A549 (cell line): ENCODE results near the gene CACNA1E. TPM values are rescaled to one million over a fixed set of nuclear protein-coding genes. Genes with fewer than 3 reads are reported as not detected.

ENCODE experiments used
- ATAC-seq, 2 experiments: fragments of 200-7000 bp in 1 of 2; fragments of >200 bp in 1 of 2; cut with Nextera tagmentation in 1 of 2; cut with Tn5 transposase in 1 of 2; 3 replicates each; pipeline versions ENCODE4 v1.8.0 to v1.9.1; 2018 to 2020; ENCODE audit warnings: mild to moderate bottlenecking in 1 of 2, moderate library complexity in 1 of 2
- CTCF ChIA-PET: fragments of 300-600 bp; sonication (Branson Sonifier 250); formaldehyde crosslinking; extraction: SDS; loops from one replicate; lab custom pipeline; 2021; ENCODE audit warnings: antibody characterized with exemption, inconsistent platforms; lab: Yijun Ruan, JAX
- POLR2A ChIA-PET: fragments of 350-600 bp; formaldehyde crosslinking; extraction: SDS; loops from one replicate; lab custom pipeline; 2021; ENCODE audit warnings: antibody characterized with exemption, inconsistent platforms; lab: Yijun Ruan, JAX
- DNase-seq, 2 experiments: peaks; one replicate each; pipeline versions ENCODE4 v3.0.0 to v3.0.0-alpha.2; 2011 to 2016; ENCODE audit warnings: low read depth in 1 of 2, low spot score in 1 of 2
- FAIRE-seq: peaks from 2 replicates; lab custom pipeline; 2011; peaks lifted over from hg19 to GRCh38; lab: Jason Lieb, UNC
- H3K27ac ChIP-seq, 2 experiments: fragments of >200 bp; sonication (Bioruptor Twin); formaldehyde crosslinking; 3 replicates each; pipeline ENCODE4 v1.5.1; 2016 to 2017
- H3K4me1 ChIP-seq: fragments of >200 bp; sonication (Bioruptor Twin); formaldehyde crosslinking; 3 replicates; pipeline ENCODE4 v1.6.1; 2016
- H3K4me2 ChIP-seq: fragments of >200 bp; sonication (Bioruptor Twin); formaldehyde crosslinking; 3 replicates; pipeline ENCODE4 v1.6.1; 2016
- H3K4me3 ChIP-seq: fragments of >200 bp; sonication (Bioruptor Twin); formaldehyde crosslinking; 3 replicates; pipeline ENCODE4 v1.5.1; 2016
- H3K9me3 ChIP-seq: fragments of >200 bp; sonication (Bioruptor Twin); formaldehyde crosslinking; 3 replicates; pipeline ENCODE4 v1.6.1; 2016
- CEBPB ChIP-seq, 2 experiments: fragments of >200 bp in 1 of 2; sonication (Bioruptor Twin) in 1 of 2; formaldehyde crosslinking in 1 of 2; IDR thresholded peaks; 2 replicates each; pipeline ENCODE4 v1.6.1; 2012 to 2016
- CTCF ChIP-seq: fragments of >200 bp; sonication (Bioruptor Twin); formaldehyde crosslinking; IDR thresholded peaks from 3 replicates; pipeline ENCODE4 v1.5.1; 2016
- EHMT2 ChIP-seq: fragments of 200-600 bp; sonication (generic); IDR thresholded peaks from 2 replicates; pipeline ENCODE4 v1.6.1; 2016; ENCODE audit warnings: antibody characterized with exemption, low read depth, mild to moderate bottlenecking, moderate library complexity
- FOXS1 ChIP-seq: fragments of 250-450 bp; sonication (Bioruptor Pico); IDR thresholded peaks from 2 replicates; pipeline ENCODE4 v1.5.0; 2020; ENCODE audit warnings: mild to moderate bottlenecking, moderate library complexity
- GATA3 ChIP-seq: IDR thresholded peaks from 2 replicates; pipeline ENCODE4 v1.6.1; 2012; ENCODE audit warnings: borderline replicate concordance
- HEYL ChIP-seq: fragments of 250-450 bp; sonication (Bioruptor Pico); IDR thresholded peaks from 2 replicates; pipeline ENCODE4 v1.8.0; 2021; ENCODE audit warnings: mild to moderate bottlenecking, moderate library complexity
- HOXB13 ChIP-seq: fragments of 250-450 bp; sonication (Bioruptor Pico); IDR thresholded peaks from 2 replicates; pipeline ENCODE4 v1.5.0; 2020; ENCODE audit warnings: low read depth, mild to moderate bottlenecking, moderate library complexity
- HOXB5 ChIP-seq: fragments of 250-450 bp; sonication (Bioruptor Pico); IDR thresholded peaks from 2 replicates; pipeline ENCODE4 v1.5.0; 2020; ENCODE audit warnings: mild to moderate bottlenecking, moderate library complexity
- JUN ChIP-seq, 2 experiments: fragments of >200 bp; sonication (Bioruptor Twin); formaldehyde crosslinking; IDR thresholded peaks; 2 replicates in 1 of 2; 3 replicates in 1 of 2; pipeline ENCODE4 v1.6.1; 2016 to 2017
- KDM1A ChIP-seq: fragments of 200-600 bp; sonication (generic); IDR thresholded peaks from 2 replicates; pipeline ENCODE4 v1.6.1; 2016; ENCODE audit warnings: low read depth, mild to moderate bottlenecking
- KDM5A ChIP-seq: fragments of 200-600 bp; sonication (generic); IDR thresholded peaks from 2 replicates; pipeline ENCODE4 v1.6.1; 2016; ENCODE audit warnings: antibody characterized with exemption, mild to moderate bottlenecking
- NPAS2 ChIP-seq: fragments of 250-450 bp; sonication (Bioruptor Pico); IDR thresholded peaks from 2 replicates; pipeline ENCODE4 v1.8.0; 2022; ENCODE audit warnings: mild to moderate bottlenecking, moderate library complexity, borderline replicate concordance
- PHF8 ChIP-seq: fragments of 200-600 bp; sonication (generic); IDR thresholded peaks from 2 replicates; pipeline ENCODE4 v1.6.1; 2016; ENCODE audit warnings: low read depth, mild to moderate bottlenecking, antibody characterized with exemption, moderate library complexity, borderline replicate concordance
- POLR2AphosphoS2 ChIP-seq: conservative IDR thresholded peaks from 2 replicates; pipeline ENCODE4 v1.6.1; 2012; ENCODE audit warnings: low read length, improper control_type of control experiment, inconsistent platforms
- RARB ChIP-seq: fragments of 250-450 bp; sonication (Bioruptor Pico); IDR thresholded peaks from 2 replicates; pipeline ENCODE4 v1.8.0; 2021; ENCODE audit warnings: mild to moderate bottlenecking, moderate library complexity
- RCOR1 ChIP-seq: fragments of 150-350 bp; IDR thresholded peaks from 2 replicates; pipeline ENCODE4 v1.6.1; 2014; ENCODE audit warnings: antibody characterized with exemption, low read length, low read depth
- SREBF2 ChIP-seq: fragments of 450-650 bp; IDR thresholded peaks from 2 replicates; pipeline ENCODE4 v1.6.1; 2014; ENCODE audit warnings: mild to moderate bottlenecking, moderate library complexity
- WGBS: methylation state at CpG from one replicate; pipeline ENCODE4 v1.1.6; 2017; ENCODE audit errors: missing lambda C conversion rate; 5-methylcytosine and 5-hydroxymethylcytosine counted together
- polyA plus RNA-seq, 4 experiments: library from polyadenylated mRNA; depleted of rRNA in 3 of 4; stranded (reverse); fragments of >200 nt; fragmentation: RNase III in 1 of 4; extraction: RNeasy Plus Mini Kit Qiagen cat#74134 plus additional on column Dnase treatment in 1 of 4; gene quantifications; 2 replicates in 3 of 4; 3 replicates in 1 of 4; pipeline ENCODE4 v1.2.3, GENCODE V29; 2011 to 2017
- TF ChIP-seq, protein P1 (sequence below): fragments of 250-450 bp; sonication (Bioruptor Pico); IDR thresholded peaks from 2 replicates; pipeline ENCODE4 v1.5.0; 2020; ENCODE audit warnings: low read depth, mild to moderate bottlenecking, moderate library complexity
- TF ChIP-seq, protein P2 (sequence below): IDR thresholded peaks from 2 replicates; pipeline ENCODE4 v1.6.1; 2012; ENCODE audit warnings: low read depth, borderline replicate concordance
- TF ChIP-seq, protein P3 (sequence below): fragments of >200 bp; sonication (Bioruptor Twin); formaldehyde crosslinking; IDR thresholded peaks from 3 replicates; pipeline ENCODE4 v1.6.1; 2016
- TF ChIP-seq, protein P4 (sequence below): fragments of 200-600 bp; sonication (generic); IDR thresholded peaks from 2 replicates; pipeline ENCODE4 v1.6.1; 2016; ENCODE audit warnings: antibody characterized with exemption, mild to moderate bottlenecking, moderate library complexity

The CACNA1E gene
- polyA plus RNA-seq, 2 of the 4 experiments (the other 2 are of a cell fraction): 0.01 TPM; not detected in 1

- no peak overlapping the region for H3K4me3 ChIP-seq
- WGBS: 0% methylated on average over 1 of the region's 1 CpG
- H3K4me2 ChIP-seq: peak overlapping the region; percentile 27
- ATAC-seq (peak in 1 of 2 experiments; percentile 49; a peak in 3 of 6 replicates), FAIRE-seq (no peak), DNase-seq (no peak)
- no peaks in the 10 kb centered on the region for H3K9me3 ChIP-seq
- no peak for TF ChIP-seq RCOR1
- TF ChIP-seq GATA3: no peak
- no peak for TF ChIP-seq FOXS1
- TF ChIP-seq CTCF: no peak
- TF ChIP-seq CEBPB (IDR thresholded peaks at IDR 0.05): no peak
- no peak for TF ChIP-seq HOXB5 (CRISPR knock-in tag)
- TF ChIP-seq EHMT2: no peak
- TF ChIP-seq KDM1A: no peak
- TF ChIP-seq NPAS2: no peak
- no peak for TF ChIP-seq RARB
- TF ChIP-seq POLR2AphosphoS2: no peak
- no peak for TF ChIP-seq HOXB13 (CRISPR knock-in tag)
- no peak for TF ChIP-seq HEYL (CRISPR knock-in tag)
- TF ChIP-seq KDM5A: no peak
- no peak for TF ChIP-seq PHF8
- TF ChIP-seq, protein P1, sequence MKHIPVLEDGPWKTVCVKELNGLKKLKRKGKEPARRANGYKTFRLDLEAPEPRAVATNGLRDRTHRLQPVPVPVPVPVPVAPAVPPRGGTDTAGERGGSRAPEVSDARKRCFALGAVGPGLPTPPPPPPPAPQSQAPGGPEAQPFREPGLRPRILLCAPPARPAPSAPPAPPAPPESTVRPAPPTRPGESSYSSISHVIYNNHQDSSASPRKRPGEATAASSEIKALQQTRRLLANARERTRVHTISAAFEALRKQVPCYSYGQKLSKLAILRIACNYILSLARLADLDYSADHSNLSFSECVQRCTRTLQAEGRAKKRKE (CRISPR knock-in tag): no peak
- TF ChIP-seq JUN (IDR thresholded peaks at IDR 0.05): no peak
- TF ChIP-seq, protein P2, sequence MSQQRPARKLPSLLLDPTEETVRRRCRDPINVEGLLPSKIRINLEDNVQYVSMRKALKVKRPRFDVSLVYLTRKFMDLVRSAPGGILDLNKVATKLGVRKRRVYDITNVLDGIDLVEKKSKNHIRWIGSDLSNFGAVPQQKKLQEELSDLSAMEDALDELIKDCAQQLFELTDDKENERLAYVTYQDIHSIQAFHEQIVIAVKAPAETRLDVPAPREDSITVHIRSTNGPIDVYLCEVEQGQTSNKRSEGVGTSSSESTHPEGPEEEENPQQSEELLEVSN: no peak
- TF ChIP-seq SREBF2: no peak
- TF ChIP-seq, protein P3, sequence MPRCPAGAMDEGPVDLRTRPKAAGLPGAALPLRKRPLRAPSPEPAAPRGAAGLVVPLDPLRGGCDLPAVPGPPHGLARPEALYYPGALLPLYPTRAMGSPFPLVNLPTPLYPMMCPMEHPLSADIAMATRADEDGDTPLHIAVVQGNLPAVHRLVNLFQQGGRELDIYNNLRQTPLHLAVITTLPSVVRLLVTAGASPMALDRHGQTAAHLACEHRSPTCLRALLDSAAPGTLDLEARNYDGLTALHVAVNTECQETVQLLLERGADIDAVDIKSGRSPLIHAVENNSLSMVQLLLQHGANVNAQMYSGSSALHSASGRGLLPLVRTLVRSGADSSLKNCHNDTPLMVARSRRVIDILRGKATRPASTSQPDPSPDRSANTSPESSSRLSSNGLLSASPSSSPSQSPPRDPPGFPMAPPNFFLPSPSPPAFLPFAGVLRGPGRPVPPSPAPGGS: no peak
- ChIA-PET POLR2A (no interaction called here), CTCF (interaction anchor here (2.0 kb wide), 1 partner anchor 15 kb away, joined by 5 read pairs; no protein-coding TSS in a partner anchor)
- H3K4me1 ChIP-seq: no peaks in the 10 kb centered on the region
- no peak overlapping the region for H3K27ac ChIP-seq
Observed at GRCh38 chr1:181777812-181778211, 294.5 kb downstream of the CACNA1E start.

GRCh38 chr1:181778640-181779260, 295.4 kb downstream of the CACNA1E start:
- no peaks in the 10 kb centered on the region for H3K4me1 ChIP-seq
- CTCF ChIA-PET: interaction anchor here (2.0 kb wide), 1 partner anchor 16 kb away, joined by 5 read pairs; no protein-coding TSS in a partner anchor
- no peaks in the 10 kb centered on the region for H3K9me3 ChIP-seq
- POLR2A ChIA-PET: no interaction called here
- no peak overlapping the region for H3K4me3 ChIP-seq
- WGBS: 3% methylated on average over 4 of the region's 4 CpGs
- ATAC-seq (peak; percentile 73 to 78), DNase-seq (peak in 1 of 2 experiments; percentile 6), FAIRE-seq (no peak)
- H3K27ac ChIP-seq: 0 out of 6 replicates have a peak overlapping the region, but pooled peaks of 1 of the 2 experiments have one; percentile 21
- H3K4me2 ChIP-seq: peak overlapping the region; percentile 21; the same call in 1 of the 3 replicates
- TF ChIP-seq, protein P4, sequence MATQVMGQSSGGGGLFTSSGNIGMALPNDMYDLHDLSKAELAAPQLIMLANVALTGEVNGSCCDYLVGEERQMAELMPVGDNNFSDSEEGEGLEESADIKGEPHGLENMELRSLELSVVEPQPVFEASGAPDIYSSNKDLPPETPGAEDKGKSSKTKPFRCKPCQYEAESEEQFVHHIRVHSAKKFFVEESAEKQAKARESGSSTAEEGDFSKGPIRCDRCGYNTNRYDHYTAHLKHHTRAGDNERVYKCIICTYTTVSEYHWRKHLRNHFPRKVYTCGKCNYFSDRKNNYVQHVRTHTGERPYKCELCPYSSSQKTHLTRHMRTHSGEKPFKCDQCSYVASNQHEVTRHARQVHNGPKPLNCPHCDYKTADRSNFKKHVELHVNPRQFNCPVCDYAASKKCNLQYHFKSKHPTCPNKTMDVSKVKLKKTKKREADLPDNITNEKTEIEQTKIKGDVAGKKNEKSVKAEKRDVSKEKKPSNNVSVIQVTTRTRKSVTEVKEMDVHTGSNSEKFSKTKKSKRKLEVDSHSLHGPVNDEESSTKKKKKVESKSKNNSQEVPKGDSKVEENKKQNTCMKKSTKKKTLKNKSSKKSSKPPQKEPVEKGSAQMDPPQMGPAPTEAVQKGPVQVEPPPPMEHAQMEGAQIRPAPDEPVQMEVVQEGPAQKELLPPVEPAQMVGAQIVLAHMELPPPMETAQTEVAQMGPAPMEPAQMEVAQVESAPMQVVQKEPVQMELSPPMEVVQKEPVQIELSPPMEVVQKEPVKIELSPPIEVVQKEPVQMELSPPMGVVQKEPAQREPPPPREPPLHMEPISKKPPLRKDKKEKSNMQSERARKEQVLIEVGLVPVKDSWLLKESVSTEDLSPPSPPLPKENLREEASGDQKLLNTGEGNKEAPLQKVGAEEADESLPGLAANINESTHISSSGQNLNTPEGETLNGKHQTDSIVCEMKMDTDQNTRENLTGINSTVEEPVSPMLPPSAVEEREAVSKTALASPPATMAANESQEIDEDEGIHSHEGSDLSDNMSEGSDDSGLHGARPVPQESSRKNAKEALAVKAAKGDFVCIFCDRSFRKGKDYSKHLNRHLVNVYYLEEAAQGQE: no peak
- no peak for TF ChIP-seq POLR2AphosphoS2
